Activated CD4-positive, alpha-beta T cell treated with anti-CD3 and anti-CD28 coated beads, Interleukin-2, amount 50 U/mL, for 16 hours (primary cell): ENCODE data around the gene CPNE7.

ENCODE experiments used
- DNase-seq: peaks from one replicate; pipeline ENCODE4 v3.0.0-alpha.2; 2020

The CPNE7 gene

GRCh38 chr16:89605186-89605970 is 29.8 kb downstream of the CPNE7 start:
- DNase-seq: no peak

- no peak for DNase-seq
Measured at GRCh38 chr16:89606006-89606405, 30.4 kb downstream of the CPNE7 start.

GRCh38 chr16:89607453-89607852 is 31.9 kb downstream of the CPNE7 start:
- DNase-seq: no peak

- no peak for DNase-seq
Measured at GRCh38 chr16:89607937-89608740, 32.6 kb downstream of the CPNE7 start.

- DNase-seq: no peak
Measured at GRCh38 chr16:89610108-89610453, 34.5 kb downstream of the CPNE7 start.

GRCh38 chr16:89612415-89613166 is 37.0 kb downstream of the CPNE7 start:
- no peak for DNase-seq

GRCh38 chr16:89613231-89613953 is 37.8 kb downstream of the CPNE7 start, which contains the start of gene DPEP1:
TSS of gene DPEP1 (plus strand) at chr16:89613642. CDS start at chr16:89630411, 16,769 bp downstream.
- no peak for DNase-seq

GRCh38 chr16:89613954-89614459 is 38.4 kb downstream of the CPNE7 start:
- no peak for DNase-seq

GRCh38 chr16:89615176-89615575 is 39.6 kb downstream of the CPNE7 start:
- no peak for DNase-seq

GRCh38 chr16:89615596-89616090 is 40.1 kb downstream of the CPNE7 start:
- no peak for DNase-seq

GRCh38 chr16:89616623-89617022 is 41.1 kb downstream of the CPNE7 start:
- DNase-seq: no peak

GRCh38 chr16:89617036-89617435 is 41.5 kb downstream of the CPNE7 start:
- no peak for DNase-seq

GRCh38 chr16:89618109-89618998 is 42.8 kb downstream of the CPNE7 start:
- no peak for DNase-seq

GRCh38 chr16:89619840-89620239 is 44.3 kb downstream of the CPNE7 start:
- DNase-seq: no peak

GRCh38 chr16:89620406-89620841 is 44.9 kb downstream of the CPNE7 start:
- no peak for DNase-seq

- no peak for DNase-seq
Measured at GRCh38 chr16:89621136-89621697, 45.7 kb downstream of the CPNE7 start.

- DNase-seq: no peak
Measured at GRCh38 chr16:89621698-89622409, 46.3 kb downstream of the CPNE7 start.

GRCh38 chr16:89623511-89624261 is 48.1 kb downstream of the CPNE7 start:
- DNase-seq: no peak
